Endometrium (tissue), 2 donors: ENCODE measurements around the gene PMEPA1.

Experiments used
- FAIRE-seq: peaks from 2 replicates; lab custom pipeline; 2012; peaks lifted over from hg19 to GRCh38; lab: Jason Lieb, UNC
- donor health status: control.
- donor health status: control.

Gene PMEPA1

GRCh38 chr20:57736738-57737347, 27.0 kb upstream of the PMEPA1 start:
- no peak for FAIRE-seq

DNA sequence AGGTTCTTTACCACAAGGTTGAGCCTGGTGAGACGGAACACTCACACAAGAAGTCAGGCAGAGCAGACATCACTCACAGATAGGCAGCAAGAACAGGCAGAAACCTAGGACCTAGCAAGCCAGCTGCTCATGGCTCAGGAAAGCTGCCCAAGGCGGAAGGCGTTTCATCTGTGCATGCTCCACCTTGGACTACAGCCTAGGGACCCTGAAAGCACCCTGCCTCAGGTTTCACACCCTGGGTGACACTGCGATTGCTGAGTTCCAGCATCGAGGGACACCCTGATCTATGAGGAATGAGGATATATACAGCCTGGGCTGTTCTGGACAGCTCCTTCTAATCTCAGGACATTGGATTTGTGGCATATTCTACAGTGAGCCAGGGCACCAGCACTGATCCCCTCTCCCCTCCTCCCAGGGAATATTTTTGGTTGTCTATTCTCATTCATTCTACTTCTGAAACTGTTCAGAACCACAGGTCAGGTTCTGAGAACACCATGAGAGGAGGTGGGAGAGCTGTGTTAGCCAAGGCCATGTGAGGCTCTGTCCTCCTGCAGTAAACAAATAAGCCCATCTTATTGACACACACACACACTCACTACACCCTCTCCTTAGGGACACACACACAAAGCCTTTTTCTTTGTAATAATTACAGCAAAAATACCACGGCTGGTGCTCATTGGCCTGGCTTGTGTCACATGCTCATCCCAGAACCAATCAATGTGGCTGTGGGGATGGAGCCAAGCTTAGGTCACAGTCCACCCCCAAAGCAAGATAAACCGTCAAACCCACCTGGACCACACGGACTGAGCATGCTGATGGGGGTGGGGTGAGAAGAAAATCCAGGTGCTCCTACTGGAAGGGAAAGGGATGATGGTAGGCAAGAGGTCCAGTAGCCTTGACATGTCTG, 26.3 kb upstream of the PMEPA1 start:
- FAIRE-seq = no peak

DNA sequence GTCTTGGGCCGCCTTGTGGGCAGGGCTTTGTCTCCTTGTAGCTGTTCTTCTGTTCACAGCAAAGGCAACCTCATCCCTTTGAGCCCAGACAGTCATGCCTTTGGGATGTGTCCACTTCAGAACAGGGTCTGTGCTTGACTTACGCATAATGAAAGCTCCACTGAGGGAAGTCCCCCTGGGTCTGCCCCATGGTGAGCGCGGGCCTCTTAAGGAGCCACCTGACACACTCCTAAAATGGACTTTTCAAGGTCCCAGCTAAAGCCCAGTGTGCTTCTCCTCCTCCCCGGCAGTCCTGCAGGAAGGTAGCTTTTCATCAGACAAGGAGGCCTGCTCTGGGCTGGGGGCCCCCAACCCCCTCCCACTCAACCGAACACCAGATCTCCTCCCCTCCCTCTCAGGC, 24.9 kb upstream of the PMEPA1 start:
- no peak for FAIRE-seq

DNA sequence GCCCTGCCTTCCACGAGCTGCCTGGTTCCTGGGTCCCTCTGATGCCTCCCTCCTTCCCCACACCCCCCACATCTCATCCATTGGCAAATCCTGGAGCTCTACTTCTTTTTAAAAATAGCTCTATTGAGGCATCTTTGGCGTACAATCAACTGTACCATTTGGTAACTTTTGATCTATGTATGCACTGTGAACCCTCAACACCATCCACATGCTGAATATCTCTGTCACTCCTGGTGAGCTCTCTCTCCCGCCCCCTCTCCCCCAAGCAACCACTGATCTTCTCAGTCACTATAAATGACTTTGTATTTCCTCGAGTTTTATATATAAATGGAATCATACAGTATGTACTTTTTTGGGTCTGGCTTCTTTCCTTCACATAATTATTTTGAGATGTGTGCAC, 22.4 kb upstream of the PMEPA1 start:
- no peak for FAIRE-seq

DNA sequence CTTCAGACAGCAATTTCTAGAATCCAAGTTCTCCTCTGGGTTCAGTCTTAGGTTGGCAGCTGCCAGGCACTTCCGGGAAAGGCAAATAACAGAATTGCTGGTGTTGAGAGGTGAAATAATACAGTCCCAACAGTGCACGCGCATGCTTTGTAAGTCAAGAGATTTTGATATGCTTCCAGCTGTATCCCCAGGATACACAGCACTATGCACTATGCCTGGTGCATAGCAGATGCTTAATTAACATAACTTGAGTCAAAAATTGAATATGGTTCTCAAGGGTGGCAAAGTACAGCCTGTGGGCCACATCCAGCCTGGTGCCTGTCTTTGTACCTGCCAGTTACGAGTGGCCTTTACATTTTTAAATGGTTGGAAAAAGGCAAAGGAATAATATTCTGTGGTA, 18.9 kb upstream of the PMEPA1 start:
- FAIRE-seq = no peak

GRCh38 chr20:57727863-57728262, 18.0 kb upstream of the PMEPA1 start:
- no peak for FAIRE-seq

DNA sequence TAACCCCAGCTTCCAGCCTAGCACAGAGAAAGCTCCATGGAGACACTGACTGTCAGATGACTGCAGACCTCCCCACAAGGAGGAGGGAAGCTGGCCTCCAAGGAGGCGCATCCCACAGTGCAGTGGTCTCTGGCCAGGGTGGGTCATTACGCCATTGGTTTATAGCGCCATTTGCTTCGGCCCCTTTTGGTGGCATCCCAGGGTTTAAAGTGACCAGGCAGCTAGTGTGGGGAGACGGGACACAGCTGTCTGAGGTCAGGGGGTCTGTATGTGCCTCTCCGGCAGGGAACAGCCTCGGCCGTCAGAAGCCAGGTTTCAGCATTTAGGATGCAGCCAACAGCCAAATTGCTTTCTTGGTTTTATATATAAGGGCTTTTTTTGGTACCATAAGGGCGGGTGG, 15.8 kb upstream of the PMEPA1 start:
- no peak for FAIRE-seq

DNA sequence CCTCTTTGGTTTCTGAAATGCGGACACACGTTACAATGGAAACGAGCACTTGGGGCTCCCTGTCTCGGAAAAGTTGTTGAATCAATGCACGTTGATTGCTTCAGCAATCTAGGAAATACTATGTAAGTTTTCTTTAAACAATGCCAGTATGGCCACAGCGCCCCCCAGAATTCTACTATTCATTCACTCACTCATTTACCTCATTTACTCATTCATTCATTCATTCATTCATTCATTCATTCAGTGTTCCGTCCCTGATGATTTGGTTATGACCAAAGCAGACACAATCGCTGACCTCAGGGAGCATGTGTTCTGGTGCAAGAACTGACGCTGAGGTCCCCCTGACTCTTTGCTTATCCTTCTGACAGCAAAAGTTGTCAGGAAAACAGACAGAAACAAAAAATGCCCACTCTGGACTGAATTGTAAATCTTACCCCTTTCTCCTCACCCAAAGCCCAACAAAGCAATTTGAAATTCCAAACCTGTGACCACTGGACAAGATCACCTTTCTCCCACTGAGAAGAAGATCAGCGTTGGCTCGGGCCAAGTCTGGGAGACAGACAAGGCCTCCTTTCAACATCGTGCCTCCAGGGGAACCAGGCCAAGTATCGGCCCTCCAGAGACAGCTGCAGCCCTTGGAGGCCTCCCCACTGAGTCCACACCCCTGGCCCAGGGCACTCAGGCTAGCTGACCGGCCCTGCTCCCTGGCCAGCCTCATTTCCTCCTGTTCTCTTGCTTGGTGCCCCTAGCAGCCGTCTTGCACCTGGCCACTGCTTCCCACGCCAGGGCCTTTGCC, 15.0 kb upstream of the PMEPA1 start:
- no peak for FAIRE-seq

GRCh38 chr20:57723816-57724215, 14.0 kb upstream of the PMEPA1 start:
- FAIRE-seq = no peak

DNA sequence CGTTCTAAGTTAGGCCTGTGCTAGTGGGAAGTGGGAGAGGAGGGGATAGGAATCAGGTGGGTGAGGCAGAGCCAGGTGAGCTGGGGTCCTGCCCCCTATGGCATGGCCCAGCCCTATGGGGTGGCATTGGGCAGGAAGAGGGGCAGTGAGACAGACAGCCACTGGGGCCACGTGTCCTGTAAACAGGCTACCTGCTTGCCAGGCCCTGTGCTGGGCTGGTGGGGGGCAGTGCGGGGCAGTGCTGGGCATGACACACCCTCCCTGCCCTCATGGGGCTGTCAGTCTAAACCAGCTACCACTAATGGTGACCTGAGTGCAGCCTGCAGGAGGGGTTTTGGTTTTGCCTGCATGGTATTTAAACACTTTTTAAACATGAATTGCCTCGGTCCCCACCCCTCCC, 10.1 kb upstream of the PMEPA1 start:
- no peak for FAIRE-seq

DNA sequence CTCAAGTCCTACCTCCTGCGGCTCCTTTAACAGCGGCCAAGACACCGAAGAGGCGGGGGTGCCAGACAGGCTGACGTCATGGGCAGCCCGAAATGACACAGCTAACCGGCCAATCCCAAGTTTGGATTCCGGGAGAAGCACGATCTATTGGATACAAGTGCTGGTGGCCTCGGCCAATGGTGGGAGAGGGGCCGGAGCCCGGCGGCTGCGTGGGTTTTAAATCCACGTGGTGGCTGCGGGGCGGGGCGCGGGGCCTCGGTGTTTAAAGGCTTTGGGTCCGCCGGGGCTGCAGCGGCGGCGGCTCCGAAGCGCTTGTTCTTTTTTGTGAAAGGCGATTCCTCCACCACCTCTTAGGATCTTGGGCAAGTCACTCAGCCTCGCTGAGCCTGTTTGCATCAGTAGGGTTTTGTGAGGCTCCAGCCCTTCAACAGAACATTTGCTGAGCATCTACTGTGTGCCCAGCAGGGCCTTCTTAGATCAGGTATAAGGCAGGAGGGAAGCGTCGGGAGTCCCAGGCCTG, 8.7 kb upstream of the PMEPA1 start:
- peak; percentile 98 for FAIRE-seq

- FAIRE-seq = no peak
Measured at GRCh38 chr20:57717797-57718196, 8.0 kb upstream of the PMEPA1 start.

- no peak for FAIRE-seq
Measured at GRCh38 chr20:57716901-57717300, 7.1 kb upstream of the PMEPA1 start.

DNA sequence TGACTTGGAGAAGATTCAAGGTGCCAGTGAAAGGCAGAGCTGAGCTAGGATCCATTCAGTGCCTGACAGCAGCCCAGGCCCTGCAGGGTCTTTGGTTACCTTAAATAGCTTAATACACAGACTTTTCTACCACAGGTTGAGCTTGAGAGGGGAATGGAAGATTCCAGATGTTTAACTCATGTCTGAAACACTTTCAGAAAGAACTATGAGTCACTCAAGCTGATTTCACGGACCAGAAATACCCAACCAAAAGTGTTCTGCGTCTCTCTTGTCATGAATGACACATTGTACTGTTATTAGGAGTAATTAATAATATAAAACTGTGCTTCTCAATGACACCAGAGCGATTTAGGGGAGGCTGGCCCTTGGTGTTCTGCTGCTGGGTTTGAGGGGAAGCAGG, 6.4 kb upstream of the PMEPA1 start:
- no peak for FAIRE-seq

GRCh38 chr20:57715268-57715904, 5.6 kb upstream of the PMEPA1 start:
- FAIRE-seq = no peak

GRCh38 chr20:57714409-57715267, 4.8 kb upstream of the PMEPA1 start:
- FAIRE-seq = no peak

- FAIRE-seq = no peak
Measured at GRCh38 chr20:57713951-57714350, 4.1 kb upstream of the PMEPA1 start.

- no peak for FAIRE-seq
Measured at GRCh38 chr20:57713505-57713903, 3.7 kb upstream of the PMEPA1 start.

- no peak for FAIRE-seq
Measured at GRCh38 chr20:57712851-57713504, 3.2 kb upstream of the PMEPA1 start.

GRCh38 chr20:57712341-57712740, 2.5 kb upstream of the PMEPA1 start:
- no peak for FAIRE-seq

- no peak for FAIRE-seq
Measured at GRCh38 chr20:57711826-57712225, 2.0 kb upstream of the PMEPA1 start.
